HS-27A (cell line): ENCODE results near the gene PLPPR1.
"Not testable (repeated sequence)": the region's sequence is repeated elsewhere in the genome, so short reads cannot be mapped to it uniquely, and the experiment has no call there.

Source experiments
- DNase-seq: peaks from one replicate; pipeline ENCODE4 v3.0.0-alpha.2; 2012; ENCODE audit warnings: low read depth, missing footprints

Gene PLPPR1

DNA sequence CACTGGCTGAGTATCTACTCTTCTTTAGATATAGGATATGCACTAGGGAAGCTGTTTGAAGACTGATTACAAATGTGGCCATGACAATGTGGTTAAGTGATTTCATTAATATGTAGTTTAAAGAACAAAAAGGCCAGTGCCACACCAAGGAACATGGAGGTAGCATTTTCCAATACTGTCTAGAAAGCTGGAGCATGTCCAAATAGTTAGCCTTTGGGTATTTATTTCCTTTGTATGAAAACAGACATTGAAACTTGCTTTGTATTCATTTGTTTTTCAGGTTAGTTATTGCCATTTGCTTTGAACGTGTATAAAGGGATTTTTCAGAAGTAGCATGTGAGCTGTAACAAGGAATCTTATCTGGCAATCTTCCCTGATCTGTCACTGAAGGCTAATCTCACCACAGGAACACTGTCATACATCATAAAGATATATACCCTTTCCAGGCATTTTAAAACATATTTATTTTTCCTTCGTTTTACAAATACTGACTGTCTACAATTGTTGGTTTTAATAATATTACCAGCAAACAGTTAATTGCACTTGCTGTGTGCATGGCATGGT is 93.4 kb downstream of the PLPPR1 start:
- no peak for DNase-seq

DNA sequence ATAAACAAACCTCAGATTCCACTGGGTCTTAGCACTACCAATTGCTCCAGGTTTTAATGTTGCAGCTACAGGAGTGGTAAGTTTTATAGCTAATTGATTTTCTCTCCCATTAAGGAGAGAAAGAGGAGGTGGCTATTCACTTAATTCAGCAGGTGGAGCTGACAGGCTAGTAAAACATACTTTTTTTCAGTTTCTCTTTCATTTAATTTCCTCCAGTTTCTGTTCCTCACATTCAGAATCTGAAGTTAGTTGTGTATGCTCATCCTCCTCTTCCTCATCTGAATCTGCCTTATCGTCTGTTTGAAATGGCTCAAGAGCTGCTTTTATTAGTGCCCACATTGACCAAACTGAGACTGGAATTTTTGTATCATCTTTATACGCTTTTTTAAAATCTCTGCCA is 98.0 kb downstream of the PLPPR1 start:
- DNase-seq = no peak

GRCh38 chr9:101127369-101127768 is 98.8 kb downstream of the PLPPR1 start:
- DNase-seq = not testable (repeated sequence)

DNA sequence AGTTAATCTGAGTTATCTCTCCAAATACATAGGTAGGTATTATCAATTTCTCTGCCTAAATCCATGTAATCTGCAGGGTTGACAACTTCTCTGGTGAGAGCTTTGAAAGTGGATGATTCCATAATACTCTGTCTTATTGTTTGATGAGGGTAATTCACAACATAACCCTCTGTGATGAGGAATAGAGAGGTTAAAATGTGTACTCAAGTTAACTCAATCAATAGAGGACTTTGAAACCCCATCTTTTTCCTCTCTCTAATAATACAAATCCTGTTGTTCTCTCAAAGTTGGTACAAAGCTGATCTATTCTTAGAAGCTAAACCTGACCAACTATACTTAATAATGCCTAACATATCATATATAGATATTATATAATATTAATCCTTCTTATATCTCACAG is 100.1 kb downstream of the PLPPR1 start:
- DNase-seq = no peak

DNA sequence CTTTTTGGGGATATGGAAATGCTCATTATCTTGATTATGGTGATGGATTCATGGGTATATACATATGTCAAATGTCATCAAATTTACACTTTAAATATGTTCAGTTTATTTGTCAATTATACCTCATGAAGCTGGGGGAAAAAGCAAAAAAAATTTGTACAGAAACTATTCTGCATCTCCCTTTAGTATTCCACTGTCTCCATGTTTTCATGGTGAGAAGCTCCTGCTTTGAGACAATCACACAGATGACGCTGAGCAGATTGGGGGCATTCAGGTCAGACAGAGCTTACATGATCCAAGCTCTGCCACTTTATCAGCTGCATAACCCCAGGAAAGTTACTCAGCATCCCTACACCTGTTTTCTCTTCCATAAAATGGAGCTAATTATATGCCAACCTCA is 101.5 kb downstream of the PLPPR1 start:
- no peak for DNase-seq

DNA sequence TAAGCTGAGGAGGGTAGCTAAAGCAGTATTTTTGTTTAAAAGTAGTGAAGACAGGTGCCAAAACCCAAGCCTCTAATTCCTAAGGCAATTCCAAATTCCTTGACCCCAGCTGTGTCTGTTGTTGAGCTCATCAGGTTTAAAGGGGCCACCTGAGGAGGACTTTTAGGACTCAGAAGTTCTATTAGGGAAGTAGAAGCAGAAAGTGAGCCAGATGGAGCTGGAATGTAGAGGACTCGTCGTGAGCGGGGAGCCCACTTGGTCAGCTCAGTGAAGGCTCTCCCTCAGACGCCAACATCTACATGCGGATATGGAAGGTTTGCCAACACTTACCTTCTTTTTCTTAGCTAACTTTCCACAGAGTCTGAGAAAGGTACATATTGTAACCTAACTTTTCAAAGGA is 102.8 kb downstream of the PLPPR1 start:
- DNase-seq = no peak

GRCh38 chr9:101132801-101133200 is 104.3 kb downstream of the PLPPR1 start:
- DNase-seq = no peak

GRCh38 chr9:101138509-101138908 is 110.0 kb downstream of the PLPPR1 start:
- DNase-seq = no peak

GRCh38 chr9:101139082-101139481 is 110.6 kb downstream of the PLPPR1 start:
- DNase-seq = no peak

GRCh38 chr9:101140764-101141163 is 112.2 kb downstream of the PLPPR1 start:
- DNase-seq = no peak

DNA sequence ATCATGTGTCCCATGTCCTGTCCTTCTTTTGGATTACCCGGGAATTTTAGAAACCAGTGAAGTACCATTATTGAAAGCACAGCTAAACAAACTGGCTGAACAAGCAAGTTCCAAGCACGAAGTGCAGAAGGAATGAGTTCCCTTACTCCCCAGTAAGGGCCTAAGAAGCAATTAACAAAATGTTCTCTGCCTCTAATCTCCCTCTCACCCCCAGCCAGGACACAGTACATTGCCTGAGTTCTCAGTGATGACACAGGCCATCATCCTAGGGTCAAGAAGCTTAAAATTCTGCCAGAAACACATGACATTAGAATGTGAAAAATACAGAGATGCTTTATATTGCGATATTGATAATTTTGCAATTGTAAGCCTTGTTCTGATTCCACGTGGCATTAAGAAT is 118.0 kb downstream of the PLPPR1 start:
- DNase-seq = no peak

DNA sequence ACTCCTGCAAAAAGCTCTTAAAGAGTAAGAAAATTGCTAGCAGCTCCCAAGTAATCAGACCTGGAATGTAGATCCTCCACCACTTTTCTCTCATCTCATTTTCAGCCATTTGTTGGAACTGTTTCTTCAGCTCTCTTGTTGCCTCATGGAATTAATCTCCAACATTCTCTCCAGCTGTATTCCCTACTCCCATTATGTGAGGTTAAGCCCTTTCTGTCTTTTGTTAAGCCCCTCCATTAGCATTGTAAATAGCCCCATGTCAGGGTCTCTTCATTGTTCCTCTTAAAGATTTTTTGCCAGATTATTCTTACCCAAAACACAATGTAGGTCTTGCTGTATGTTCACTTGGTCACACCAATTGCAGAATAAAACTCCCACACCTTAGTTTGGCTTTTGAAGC is 119.8 kb downstream of the PLPPR1 start:
- no peak for DNase-seq

DNA sequence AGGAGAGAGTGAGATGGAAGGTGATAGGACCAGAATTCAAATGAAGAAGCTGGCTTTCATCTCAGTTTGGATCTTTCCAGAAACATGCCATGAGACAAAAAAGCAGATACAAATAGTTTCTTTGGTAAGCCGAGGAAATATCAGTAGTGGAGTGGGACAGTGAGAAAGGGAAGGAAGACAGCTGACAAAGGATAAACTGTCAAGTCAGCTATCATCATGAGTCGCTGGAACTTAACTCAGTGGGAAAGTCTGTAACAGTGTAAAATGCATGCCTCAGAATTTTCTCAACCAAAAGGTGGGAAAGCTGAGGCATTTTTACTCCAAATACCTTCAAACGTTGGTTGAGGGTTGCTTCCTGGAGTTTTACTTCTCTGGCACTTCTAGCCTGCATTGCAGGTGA is 129.8 kb downstream of the PLPPR1 start:
- no peak for DNase-seq

- no peak for DNase-seq
Measured at GRCh38 chr9:101162231-101162630, 133.7 kb downstream of the PLPPR1 start.

GRCh38 chr9:101165131-101165530 is 136.6 kb downstream of the PLPPR1 start:
- no peak for DNase-seq

GRCh38 chr9:101167490-101168134 is 139.1 kb downstream of the PLPPR1 start:
- DNase-seq = no peak

- no peak for DNase-seq
Measured at GRCh38 chr9:101172616-101173015, 144.1 kb downstream of the PLPPR1 start.

- no peak for DNase-seq
Measured at GRCh38 chr9:101173907-101174306, 145.4 kb downstream of the PLPPR1 start.

- DNase-seq = no peak
Measured at GRCh38 chr9:101176384-101176783, 147.9 kb downstream of the PLPPR1 start.

DNA sequence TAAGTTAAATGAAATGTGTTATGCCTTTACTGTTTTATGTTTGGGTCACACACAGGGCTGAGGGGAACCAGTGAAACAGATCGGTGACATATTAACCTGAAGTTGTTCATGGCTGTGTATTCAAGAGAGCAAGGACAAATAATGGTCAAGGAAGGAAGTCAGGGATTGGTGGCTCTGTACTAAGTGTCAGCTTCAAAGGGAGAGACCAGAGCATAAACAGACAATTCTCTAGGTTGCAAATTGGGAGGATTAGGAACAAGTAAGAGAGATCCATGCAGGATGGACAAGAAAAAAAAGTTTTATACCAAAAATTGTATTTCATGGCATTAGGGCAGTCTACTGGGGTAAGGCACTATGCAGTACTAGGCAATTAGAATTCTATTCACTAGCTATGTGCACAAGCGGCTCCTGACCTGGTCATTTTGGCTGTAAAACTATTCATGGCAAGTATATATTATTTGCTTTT is 156.3 kb downstream of the PLPPR1 start:
- no peak for DNase-seq

GRCh38 chr9:101191723-101192122 is 163.2 kb downstream of the PLPPR1 start:
- no peak for DNase-seq

GRCh38 chr9:101197026-101197425 is 168.5 kb downstream of the PLPPR1 start:
- DNase-seq = no peak

GRCh38 chr9:101200852-101201251 is 172.3 kb downstream of the PLPPR1 start:
- DNase-seq = no peak

GRCh38 chr9:101201630-101202029 is 173.1 kb downstream of the PLPPR1 start:
- DNase-seq = no peak
